Transverse colon (tissue), 4 donors: ENCODE results near the gene EPHA2.

Source experiments
- CTCF ChIP-seq, 5 experiments: fragments of 200-600 bp in 3 of 5; fragments of 450-650 bp in 2 of 5; sonication (generic) in 3 of 5; IDR thresholded peaks; 1 replicate in 2 of 5; 2 replicates in 3 of 5; pipeline ENCODE4 v1.5.1; 2016 to 2017; ENCODE audit warnings: antibody characterized with exemption in 5 of 5, inconsistent platforms in 3 of 5, mild to moderate bottlenecking in 2 of 5, moderate library complexity in 1 of 5
- EP300 ChIP-seq: sonication (generic); formaldehyde crosslinking; IDR thresholded peaks from one replicate; pipeline ENCODE4 v1.6.1; 2017; ENCODE audit warnings: antibody characterized with exemption, low read depth
- POLR2A ChIP-seq: fragments of 450-650 bp; IDR thresholded peaks from one replicate; pipeline ENCODE4 v1.6.1; 2016; ENCODE audit warnings: antibody characterized with exemption, mild to moderate bottlenecking, moderate library complexity
- POLR2AphosphoS5 ChIP-seq, 3 donors: sonication (generic); formaldehyde crosslinking; IDR thresholded peaks; one replicate each; pipeline ENCODE4 v1.6.1; 2016; ENCODE audit warnings: antibody characterized with exemption in 3 of 3

GRCh38 chr1:16189921-16190621 lies 34.2 kb upstream of the EPHA2 start:
- TF ChIP-seq CTCF (IDR thresholded peaks at IDR 0.05) (no peak), POLR2A (no peak), EP300 (no peak), POLR2AphosphoS5 (IDR thresholded peaks at IDR 0.05) (no peak)
